Nephron (organoid): ENCODE results near the gene PEAK3.
"Not testable (repeated sequence)": the region's sequence is repeated elsewhere in the genome, so short reads cannot be mapped to it uniquely, and the experiment has no call there.

ENCODE experiments used
- H3K27ac Mint-ChIP-seq, 3 experiments: 2 replicates each; pipeline ENCODE4 v1.8.0; 2020; ENCODE audit warnings: mixed read lengths in 3 of 3, mild to moderate bottlenecking in 2 of 3, moderate library complexity in 1 of 3
- H3K27me3 Mint-ChIP-seq: 2 replicates; pipeline ENCODE4 v1.8.0; 2021; ENCODE audit warnings: low read depth, mild to moderate bottlenecking, moderate library complexity, mixed read lengths
- H3K36me3 Mint-ChIP-seq: 2 replicates; pipeline ENCODE4 v1.8.0; 2020; ENCODE audit warnings: low read depth, mixed read lengths
- H3K4me1 Mint-ChIP-seq: 2 replicates; pipeline ENCODE4 v1.8.0; 2020; ENCODE audit warnings: mixed read lengths
- H3K4me3 Mint-ChIP-seq, 3 experiments: 2 replicates each; pipeline ENCODE4 v1.8.0; 2020; ENCODE audit warnings: mild to moderate bottlenecking in 3 of 3, mixed read lengths in 3 of 3, moderate library complexity in 2 of 3
- H3K9me3 Mint-ChIP-seq: 2 replicates; pipeline ENCODE4 v1.8.0; 2020; ENCODE audit warnings: mixed read lengths
- TF ChIP-seq, protein P1 (sequence below), 3 experiments: fragments of 200-600 bp; sonication (generic); IDR thresholded peaks; one replicate each; pipeline ENCODE4 v1.5.0; 2021; ENCODE audit warnings: antibody characterized with exemption in 3 of 3; ENCODE audit not compliant: unreplicated experiment in 3 of 3

Gene PEAK3

DNA sequence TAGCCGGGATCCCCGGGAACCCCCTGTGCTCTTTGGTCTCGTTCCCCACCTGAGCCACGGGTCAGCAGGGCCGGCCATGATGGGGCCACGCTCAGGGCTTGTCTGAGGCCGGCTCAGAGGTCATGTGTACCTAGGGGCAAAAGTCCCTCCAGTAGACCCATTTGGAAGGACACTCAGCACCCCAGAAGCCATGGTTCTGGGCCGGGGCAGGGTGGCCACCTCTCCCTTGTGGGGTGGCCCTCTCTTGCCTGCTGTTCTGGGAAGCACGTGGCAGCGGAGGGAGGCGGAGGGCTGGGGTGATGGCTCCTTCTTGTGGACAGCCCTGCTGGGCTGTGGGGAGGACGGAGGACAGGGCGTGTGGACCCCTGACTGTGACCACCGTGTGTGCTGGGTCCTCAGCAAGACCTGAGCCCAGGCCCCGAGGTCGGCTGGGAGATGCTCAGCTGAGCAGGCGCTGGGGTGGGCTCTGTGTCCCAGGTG is 6.4 kb upstream of the PEAK3 start:
- Mint-ChIP-seq H3K27ac (no peak overlapping the region), H3K27me3 (peaks cover 85% of the 10 kb centered on the region), H3K36me3 (no peaks in the 10 kb centered on the region), H3K4me1 (peaks cover 5% of the 10 kb centered on the region), H3K4me3 (peak overlapping the region in 2 of 3 experiments; percentile 26 to 69), H3K9me3 (no peaks in the 10 kb centered on the region)
- TF ChIP-seq, protein P1, sequence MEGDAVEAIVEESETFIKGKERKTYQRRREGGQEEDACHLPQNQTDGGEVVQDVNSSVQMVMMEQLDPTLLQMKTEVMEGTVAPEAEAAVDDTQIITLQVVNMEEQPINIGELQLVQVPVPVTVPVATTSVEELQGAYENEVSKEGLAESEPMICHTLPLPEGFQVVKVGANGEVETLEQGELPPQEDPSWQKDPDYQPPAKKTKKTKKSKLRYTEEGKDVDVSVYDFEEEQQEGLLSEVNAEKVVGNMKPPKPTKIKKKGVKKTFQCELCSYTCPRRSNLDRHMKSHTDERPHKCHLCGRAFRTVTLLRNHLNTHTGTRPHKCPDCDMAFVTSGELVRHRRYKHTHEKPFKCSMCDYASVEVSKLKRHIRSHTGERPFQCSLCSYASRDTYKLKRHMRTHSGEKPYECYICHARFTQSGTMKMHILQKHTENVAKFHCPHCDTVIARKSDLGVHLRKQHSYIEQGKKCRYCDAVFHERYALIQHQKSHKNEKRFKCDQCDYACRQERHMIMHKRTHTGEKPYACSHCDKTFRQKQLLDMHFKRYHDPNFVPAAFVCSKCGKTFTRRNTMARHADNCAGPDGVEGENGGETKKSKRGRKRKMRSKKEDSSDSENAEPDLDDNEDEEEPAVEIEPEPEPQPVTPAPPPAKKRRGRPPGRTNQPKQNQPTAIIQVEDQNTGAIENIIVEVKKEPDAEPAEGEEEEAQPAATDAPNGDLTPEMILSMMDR (IDR thresholded peaks at IDR 0.05; ENCODE audit: unreplicated experiment in 3 of 3): no peak

DNA sequence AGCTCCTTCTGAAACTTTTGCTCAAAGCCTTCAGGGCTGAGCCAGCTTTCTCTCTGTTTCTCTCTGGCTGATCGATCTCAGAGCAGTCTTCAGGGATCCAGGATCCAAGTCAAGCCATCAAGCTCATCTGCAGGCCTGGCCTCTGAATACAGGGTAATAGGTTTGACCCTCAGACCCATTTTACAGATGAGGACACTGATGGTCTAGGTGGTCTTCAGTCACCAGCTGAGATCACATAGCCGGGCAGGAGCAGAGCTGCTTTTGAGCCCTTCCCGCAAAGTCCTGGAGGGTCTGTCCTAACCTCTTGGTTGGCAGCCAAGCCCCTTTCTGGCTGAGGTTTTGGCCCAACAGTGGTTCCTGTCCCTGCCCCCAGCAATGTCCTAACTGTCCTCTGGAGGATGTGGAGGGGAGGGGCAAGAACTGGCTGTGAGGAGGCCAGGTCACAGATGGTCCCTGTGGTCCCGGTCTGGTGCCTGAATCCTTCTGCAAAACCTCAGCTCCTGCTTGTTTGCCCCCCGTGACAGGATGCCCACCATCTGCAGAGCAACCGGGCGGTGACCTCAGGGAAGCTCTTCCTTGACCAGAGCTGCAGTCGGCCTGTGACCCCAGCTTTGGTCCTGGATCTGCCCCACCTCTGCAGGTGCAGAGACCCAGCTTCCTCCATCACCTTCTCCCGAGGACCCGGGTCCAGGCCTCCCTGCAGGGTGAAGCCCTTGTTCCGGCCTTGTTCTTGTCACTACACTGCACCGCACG is 5.8 kb upstream of the PEAK3 start:
- TF ChIP-seq, protein P1 (IDR thresholded peaks at IDR 0.05; ENCODE audit: unreplicated experiment in 3 of 3): no peak
- H3K36me3 Mint-ChIP-seq: no peaks in the 10 kb centered on the region
- no peak overlapping the region for H3K4me3 Mint-ChIP-seq
- H3K4me1 Mint-ChIP-seq: peaks cover 5% of the 10 kb centered on the region
- H3K9me3 Mint-ChIP-seq: no peaks in the 10 kb centered on the region
- peaks cover 85% of the 10 kb centered on the region for H3K27me3 Mint-ChIP-seq
- no peak overlapping the region for H3K27ac Mint-ChIP-seq

DNA sequence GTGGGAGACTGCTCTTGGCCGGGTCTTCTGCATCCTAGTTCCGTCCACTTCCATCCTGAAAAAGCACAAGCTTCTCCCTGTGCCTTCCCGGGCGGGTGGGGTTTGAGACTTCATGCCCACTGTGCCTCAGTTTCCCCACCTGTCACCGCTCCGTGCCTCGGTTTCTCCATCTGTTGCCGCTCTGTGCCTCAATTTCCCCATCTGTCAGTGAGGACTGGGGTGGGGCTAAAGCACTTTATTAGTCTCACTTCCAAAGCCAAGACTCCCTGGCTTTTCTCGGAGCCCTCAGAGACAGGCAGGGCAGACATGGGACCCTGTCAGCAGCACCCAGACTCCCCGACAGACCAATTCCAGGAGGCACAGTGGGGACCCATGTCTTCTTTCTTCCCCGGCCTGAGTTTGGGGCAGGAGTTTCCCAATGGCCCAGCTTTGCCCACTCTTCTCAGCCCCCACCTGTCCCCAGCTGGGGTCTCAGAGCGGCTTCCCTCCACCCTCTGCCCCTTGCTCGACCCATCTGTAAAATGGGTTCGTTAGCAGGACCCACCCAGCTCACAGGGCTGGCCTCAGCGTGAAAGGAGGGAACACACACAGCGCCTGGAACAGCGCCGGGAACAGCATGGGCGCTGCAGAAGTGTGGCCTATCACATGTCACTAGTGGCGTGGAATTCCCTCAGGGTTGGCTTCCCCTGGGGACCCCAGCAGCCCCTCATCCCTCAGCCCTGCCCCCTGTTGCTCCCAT is 4.6 kb upstream of the PEAK3 start:
- Mint-ChIP-seq H3K9me3 (no peaks in the 10 kb centered on the region), H3K4me1 (peaks cover 5% of the 10 kb centered on the region), H3K36me3 (no peaks in the 10 kb centered on the region), H3K4me3 (no peak overlapping the region), H3K27me3 (peaks cover 84% of the 10 kb centered on the region), H3K27ac (no peak overlapping the region)
- TF ChIP-seq, protein P1 (IDR thresholded peaks at IDR 0.05; ENCODE audit: unreplicated experiment in 3 of 3): no peak

DNA sequence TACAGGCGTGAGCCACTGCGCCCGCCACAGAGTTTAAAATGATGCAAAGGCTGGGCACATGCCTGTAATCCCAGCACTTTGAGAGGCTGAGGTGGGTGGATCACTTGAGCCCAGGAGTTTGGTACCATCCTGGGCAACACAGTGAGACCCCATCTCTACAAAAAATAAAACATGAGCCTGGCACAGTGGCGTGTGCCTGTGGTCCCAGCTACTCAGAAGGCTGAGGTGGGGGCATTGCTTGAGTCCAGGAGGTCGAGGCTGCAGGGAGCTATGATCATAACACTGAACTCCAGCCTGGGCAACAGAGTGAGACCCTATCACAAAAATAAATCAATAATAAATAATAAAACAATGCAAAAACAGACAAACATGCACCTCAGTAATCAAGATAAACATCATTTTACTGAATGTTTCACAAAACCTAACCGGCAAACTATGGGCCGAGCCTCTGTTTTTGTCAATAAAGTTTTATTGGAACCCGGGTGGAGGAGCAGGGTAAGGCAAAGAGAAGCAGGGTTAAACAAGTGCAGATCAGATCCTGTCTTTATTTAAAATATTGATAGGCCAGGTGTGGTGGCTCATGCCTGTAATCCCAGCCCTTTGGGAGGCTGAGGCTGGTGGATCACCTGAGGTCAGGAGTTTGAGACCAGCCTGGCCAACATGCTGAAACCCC is 2.0 kb upstream of the PEAK3 start:
- no peak overlapping the region for H3K4me3 Mint-ChIP-seq
- no peak overlapping the region for H3K27ac Mint-ChIP-seq
- H3K4me1 Mint-ChIP-seq: peaks cover 4% of the 10 kb centered on the region
- H3K27me3 Mint-ChIP-seq: peaks cover 65% of the 10 kb centered on the region
- H3K9me3 Mint-ChIP-seq: no peaks in the 10 kb centered on the region
- TF ChIP-seq, protein P1 (IDR thresholded peaks at IDR 0.05; ENCODE audit: unreplicated experiment in 3 of 3): no peak
- no peaks in the 10 kb centered on the region for H3K36me3 Mint-ChIP-seq

DNA sequence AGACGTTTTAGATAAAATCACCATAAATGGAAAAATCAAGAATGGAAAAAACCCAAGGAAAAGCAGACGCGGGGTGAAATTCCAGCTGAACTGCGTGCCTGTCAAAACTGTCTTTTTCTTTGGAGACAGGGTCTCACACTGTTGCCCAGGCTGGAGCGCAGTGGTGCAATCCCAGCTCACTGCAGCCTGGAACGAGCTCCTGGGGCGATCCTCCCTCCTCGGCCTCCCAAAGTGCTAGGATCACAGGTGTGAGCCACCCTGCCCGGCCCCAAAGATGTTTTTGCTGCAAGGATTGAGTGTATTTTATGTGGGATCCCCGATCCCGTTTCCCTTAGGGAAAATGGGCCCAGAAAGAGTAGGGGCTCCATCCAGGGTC is 875 bp upstream of the PEAK3 start:
- Mint-ChIP-seq H3K9me3 (no peaks in the 10 kb centered on the region), H3K4me1 (no peaks in the 10 kb centered on the region), H3K27me3 (peaks cover 56% of the 10 kb centered on the region), H3K4me3 (peak overlapping the region; percentile 41 to 63 (median 60)), H3K36me3 (no peaks in the 10 kb centered on the region), H3K27ac (peak overlapping the region in 1 of 3 experiments; percentile 78)
- TF ChIP-seq, protein P1 (IDR thresholded peaks at IDR 0.05; ENCODE audit: unreplicated experiment in 3 of 3): no peak

DNA sequence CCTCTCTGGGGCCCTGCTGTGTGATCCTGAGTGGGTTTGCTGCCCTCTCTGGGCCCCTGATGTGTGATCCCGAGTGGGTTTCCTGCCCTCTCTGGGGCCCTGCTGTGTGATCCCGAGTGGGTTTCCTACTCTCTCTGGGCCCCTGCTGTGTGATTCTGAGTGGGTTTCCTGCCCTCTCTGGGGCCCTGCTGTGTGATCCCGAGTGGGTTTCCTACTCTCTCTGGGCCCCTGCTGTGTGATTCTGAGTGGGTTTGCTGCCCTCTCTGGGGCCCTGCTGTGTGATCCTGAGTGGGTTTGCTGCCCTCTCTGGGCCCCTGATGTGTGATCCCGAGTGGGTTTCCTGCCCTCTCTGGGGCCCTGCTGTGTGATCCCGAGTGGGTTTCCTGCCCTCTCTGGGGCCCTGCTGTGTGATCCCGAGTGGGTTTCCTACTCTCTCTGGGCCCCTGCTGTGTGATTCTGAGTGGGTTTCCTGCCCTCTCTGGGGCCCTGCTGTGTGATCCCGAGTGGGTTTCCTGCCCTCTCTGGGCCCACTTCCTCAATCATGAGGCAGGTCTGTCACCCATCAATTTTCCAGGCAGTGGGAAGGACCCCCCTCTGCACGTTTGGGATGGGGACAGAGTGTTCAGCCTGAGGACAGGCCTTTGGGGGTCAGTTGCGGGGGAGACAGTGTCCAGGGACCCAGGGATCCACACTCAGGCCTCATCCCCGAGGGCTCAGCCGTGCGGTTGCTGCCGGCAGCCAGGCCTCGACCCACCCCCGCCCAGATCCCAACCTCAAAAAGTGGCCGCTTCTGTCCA is 512 bp downstream of the PEAK3 start:
- not testable (repeated sequence) for H3K4me1 Mint-ChIP-seq, H3K9me3 Mint-ChIP-seq, H3K4me3 Mint-ChIP-seq, H3K36me3 Mint-ChIP-seq, H3K27ac Mint-ChIP-seq
- H3K27me3 Mint-ChIP-seq: peaks cover 42% of the 10 kb centered on the region
